ENCODE results near the gene GYG1.

The GYG1 gene

GRCh38 chr3:149011676-149012075 is 20.3 kb downstream of the GYG1 start:
- no peak overlapping the region for H3K4me3 ChIP-seq (ENCODE audit: control insufficient read depth, low read depth, low read length)
- DNase-seq (ENCODE audit: low read depth), result no peak
- TF ChIP-seq CTCF (conservative IDR thresholded peaks at IDR 0.05; ENCODE audit: control insufficient read depth, insufficient read depth, low read depth, low read length), result no peak

- no peak for DNase-seq (ENCODE audit: low read depth)
- no peak overlapping the region for H3K4me3 ChIP-seq (ENCODE audit: control insufficient read depth, low read depth, low read length)
- no peak for TF ChIP-seq CTCF (conservative IDR thresholded peaks at IDR 0.05; ENCODE audit: control insufficient read depth, insufficient read depth, low read depth, low read length)
These were observed 22.4 kb downstream of the GYG1 start for GRCh38 chr3:149013726-149014125.

- TF ChIP-seq CTCF (conservative IDR thresholded peaks at IDR 0.05; ENCODE audit: control insufficient read depth, insufficient read depth, low read depth, low read length), result no peak
- peak; percentile 22 for DNase-seq (ENCODE audit: low read depth)
- no peak overlapping the region for H3K4me3 ChIP-seq (ENCODE audit: control insufficient read depth, low read depth, low read length)
These were observed 24.1 kb downstream of the GYG1 start for GRCh38 chr3:149015393-149015792.

GRCh38 chr3:149016242-149016641 is 24.9 kb downstream of the GYG1 start:
- TF ChIP-seq CTCF (conservative IDR thresholded peaks at IDR 0.05; ENCODE audit: control insufficient read depth, insufficient read depth, low read depth, low read length), result no peak
- no peak overlapping the region for H3K4me3 ChIP-seq (ENCODE audit: control insufficient read depth, low read depth, low read length)
- DNase-seq (ENCODE audit: low read depth), result peak; percentile 27

- DNase-seq (ENCODE audit: low read depth), result peak; percentile 97
- H3K4me3 ChIP-seq (ENCODE audit: control insufficient read depth, low read depth, low read length), result no peak overlapping the region
- TF ChIP-seq CTCF (conservative IDR thresholded peaks at IDR 0.05; ENCODE audit: control insufficient read depth, insufficient read depth, low read depth, low read length), result no peak
These were observed 25.6 kb downstream of the GYG1 start for GRCh38 chr3:149016669-149017541.

GRCh38 chr3:149018247-149018646 is 26.9 kb downstream of the GYG1 start:
- DNase-seq (ENCODE audit: low read depth), result peak; percentile 66
- TF ChIP-seq CTCF (conservative IDR thresholded peaks at IDR 0.05; ENCODE audit: control insufficient read depth, insufficient read depth, low read depth, low read length), result no peak
- H3K4me3 ChIP-seq (ENCODE audit: control insufficient read depth, low read depth, low read length), result no peak overlapping the region

Data from fibroblast of mammary gland (primary cell).